ENCODE results near the gene ASB13. TPM values are rescaled to one million over a fixed set of nuclear protein-coding genes. Genes with fewer than 3 reads are reported as not detected.
"Not testable (repeated sequence)": the region's sequence is repeated elsewhere in the genome, so short reads cannot be mapped to it uniquely, and the experiment has no call there.

The ASB13 gene
- total RNA-seq, 1 donor from 2014 or later = 10.2 TPM

DNA sequence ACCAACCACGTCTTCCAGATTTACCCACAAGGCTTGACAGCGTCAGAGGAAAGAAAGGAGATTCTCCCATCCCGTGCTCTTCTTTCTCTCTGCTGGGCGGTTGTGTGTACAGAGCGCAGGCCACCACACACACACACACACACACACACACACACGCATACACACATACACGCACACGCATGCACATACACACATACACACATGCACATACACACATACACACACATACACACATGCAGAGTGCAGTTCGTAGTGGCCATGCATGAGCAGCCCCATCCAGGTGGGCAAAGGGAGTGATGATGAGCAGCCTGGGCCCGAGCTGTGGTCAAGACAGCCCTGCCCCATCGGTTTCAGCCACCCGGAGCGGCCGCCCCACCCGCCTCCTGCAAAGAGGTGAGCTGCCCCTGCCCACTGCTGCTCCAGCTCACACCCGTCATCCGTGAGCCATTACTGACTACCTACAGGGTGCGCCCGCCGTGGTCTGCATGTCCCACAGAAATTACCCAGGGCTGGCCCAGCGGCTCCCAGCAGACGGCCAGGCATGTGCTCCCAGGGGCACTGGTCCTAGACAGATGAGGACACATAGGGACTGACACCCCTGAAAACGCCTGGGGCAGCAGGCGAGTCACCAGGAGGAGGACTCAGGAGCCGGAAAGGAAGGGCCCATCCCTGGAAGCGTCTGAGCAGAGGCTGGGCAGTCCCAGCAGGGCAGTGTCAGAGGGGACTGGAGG is 69.6 kb downstream of the ASB13 start:
- intact Hi-C loops (cut with DNase I) = no loop called here
- no peak for DNase-seq (ENCODE audit: low spot score)

DNA sequence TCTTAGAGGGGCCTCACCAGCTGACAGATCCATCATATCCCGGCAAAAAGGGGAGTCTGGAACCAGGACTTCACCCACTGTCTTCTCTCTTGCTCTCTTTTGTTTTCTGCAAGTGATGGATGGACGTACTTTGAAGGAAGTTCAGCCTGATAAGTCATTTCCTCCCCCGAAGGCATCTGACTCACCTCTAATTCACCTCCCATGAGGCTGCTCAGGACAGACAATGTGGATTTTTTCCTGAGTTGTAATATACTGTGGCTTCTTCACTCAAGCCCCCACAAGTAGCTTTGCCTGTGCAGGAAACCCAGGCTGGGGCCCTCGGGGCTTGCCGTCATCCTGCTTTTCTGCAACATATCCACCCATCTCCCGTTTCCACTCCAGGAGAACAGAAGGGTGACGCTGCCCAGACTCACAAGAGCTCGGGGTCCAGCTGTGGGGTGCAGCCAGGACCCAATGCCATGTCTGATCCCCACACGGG is 70.4 kb downstream of the ASB13 start:
- DNase-seq (ENCODE audit: low spot score) = no peak
- intact Hi-C loops (cut with DNase I) = no loop called here

GRCh38 chr10:5595591-5595990 is 70.8 kb downstream of the ASB13 start:
- intact Hi-C loops (cut with DNase I) = no loop called here
- DNase-seq (ENCODE audit: low spot score) = no peak

DNA sequence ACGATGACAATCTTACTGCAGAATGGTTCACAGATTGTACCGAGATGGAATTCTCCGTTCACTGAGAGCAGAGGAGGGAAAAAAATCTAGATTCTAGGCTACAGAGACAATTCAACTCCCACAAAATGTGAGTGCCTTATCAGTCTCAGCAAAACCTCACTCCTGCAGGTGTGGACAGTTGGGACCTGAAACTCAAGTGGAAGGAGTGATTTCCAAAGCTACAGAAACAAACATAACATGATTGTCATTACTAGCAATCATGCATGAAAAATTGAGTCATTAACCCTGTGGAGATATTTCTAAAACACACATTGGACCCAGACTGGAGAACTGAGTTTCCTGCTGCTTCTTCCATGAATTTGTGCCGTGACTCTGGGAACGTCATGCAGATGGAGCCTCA is 71.3 kb downstream of the ASB13 start:
- no peak for DNase-seq (ENCODE audit: low spot score)
- intact Hi-C loops (cut with DNase I) = no loop called here

DNA sequence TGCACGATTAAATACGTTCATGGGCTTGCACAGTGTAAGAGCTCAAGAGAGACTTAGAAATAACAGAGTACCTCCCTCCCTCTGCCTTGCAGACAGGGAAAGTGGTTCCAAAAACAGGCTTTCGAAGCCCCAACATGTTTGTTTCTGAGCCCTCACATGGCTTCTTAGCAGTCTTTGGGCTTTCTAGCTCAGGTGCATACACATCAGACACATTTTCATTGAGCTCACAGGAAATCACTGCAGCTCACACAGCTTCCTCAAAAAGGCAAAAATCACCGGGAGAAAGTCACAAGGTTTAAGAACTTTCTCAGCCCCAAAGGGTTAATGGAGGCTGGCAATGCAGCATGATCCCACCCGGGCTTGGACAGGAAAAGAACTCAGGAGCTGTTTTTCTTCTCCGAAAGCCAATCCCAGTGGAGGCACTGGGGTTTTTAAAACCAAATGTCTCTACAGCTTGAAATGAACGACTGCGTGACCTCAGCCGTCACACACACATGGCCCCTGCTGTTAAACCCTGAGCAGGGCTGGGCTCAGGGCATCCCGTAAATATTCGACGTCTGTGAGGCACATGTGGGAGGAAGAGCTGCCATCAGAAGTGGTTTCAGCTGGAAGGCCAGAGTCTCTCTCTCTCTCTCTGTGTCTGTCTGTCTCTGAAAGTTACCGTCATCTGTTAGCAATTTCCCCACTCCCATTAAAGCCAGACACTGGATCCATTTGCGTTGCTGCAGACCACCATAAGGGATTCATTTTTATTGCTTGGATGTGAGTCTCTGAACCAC is 71.9 kb downstream of the ASB13 start:
- intact Hi-C loops (cut with DNase I) = no loop called here
- DNase-seq (ENCODE audit: low spot score) = no peak

DNA sequence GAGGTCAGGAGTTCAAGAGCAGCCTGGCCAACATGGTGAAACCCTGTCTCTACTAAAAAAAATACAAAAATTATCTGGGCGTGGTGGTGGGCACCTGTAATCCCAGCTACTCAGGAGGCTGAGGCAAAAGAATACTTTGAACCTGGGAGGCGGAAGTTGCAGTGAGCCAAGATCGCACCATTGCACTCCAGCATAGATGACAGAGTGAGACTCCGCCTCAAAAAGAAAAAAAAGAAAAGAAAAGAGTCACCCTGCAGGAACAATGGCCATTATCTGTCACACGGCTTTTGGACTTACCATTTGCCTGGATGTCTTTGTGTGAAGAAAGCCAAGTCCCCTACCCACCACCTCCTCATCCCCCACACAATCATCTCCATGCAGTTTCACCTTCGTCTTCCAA is 73.0 kb downstream of the ASB13 start:
- DNase-seq (ENCODE audit: low spot score); intact Hi-C loops (cut with DNase I): not testable (repeated sequence)

DNA sequence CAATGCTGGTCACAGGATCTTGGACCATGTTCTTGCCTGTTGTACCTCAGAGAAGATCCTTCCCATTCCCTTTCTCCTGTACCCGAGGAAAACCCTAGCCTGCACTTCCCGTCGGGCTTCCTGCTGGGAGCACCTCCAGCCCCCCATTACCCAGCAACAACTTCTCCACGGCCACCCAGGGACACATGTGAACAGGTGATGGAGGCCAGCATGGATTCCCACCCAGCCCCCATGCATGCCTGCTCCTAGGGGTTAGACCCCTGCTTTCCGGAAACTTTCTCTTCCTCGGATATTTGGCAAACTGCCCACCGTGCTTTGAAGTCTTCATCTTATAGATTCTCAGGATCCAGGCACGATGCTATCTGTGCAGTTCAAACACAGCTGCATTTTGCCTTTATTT is 74.3 kb downstream of the ASB13 start:
- no peak for DNase-seq (ENCODE audit: low spot score)
- intact Hi-C loops (cut with DNase I) = no loop called here

DNA sequence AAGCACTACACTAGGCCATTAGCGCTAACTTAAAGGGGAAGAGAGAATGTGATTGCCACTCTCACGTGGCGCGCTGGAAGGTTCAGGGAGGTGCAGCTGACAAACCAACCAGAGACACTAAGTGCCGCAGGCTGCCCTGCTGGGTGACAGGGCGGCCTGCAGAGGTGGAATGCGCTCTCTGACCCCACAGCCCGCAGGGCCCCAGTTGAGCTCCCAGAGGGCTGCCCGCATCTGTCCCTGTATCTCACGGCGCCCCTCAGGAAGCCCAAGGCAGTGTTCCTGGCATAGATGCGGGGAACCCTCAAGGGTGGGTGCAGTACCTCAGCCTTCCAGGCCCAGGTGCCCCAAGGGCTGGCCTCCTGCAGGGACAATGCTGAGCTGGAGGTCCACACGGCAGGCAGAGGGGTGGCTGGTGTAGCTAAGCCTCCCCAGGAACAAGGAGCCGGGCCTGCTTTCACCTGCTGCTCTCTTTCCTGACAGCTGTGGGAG is 75.0 kb downstream of the ASB13 start:
- DNase-seq (ENCODE audit: low spot score) = no peak
- intact Hi-C loops (cut with DNase I) = no loop called here

GRCh38 chr10:5590816-5591215 is 75.6 kb downstream of the ASB13 start:
- no peak for DNase-seq (ENCODE audit: low spot score)
- intact Hi-C loops (cut with DNase I) = no loop called here

GRCh38 chr10:5589661-5590511 is 76.5 kb downstream of the ASB13 start:
- DNase-seq (ENCODE audit: low spot score) = no peak
- intact Hi-C loops (cut with DNase I) = loop anchor here (5.0 kb wide), 1 partner anchor 43 kb away; no protein-coding TSS in a partner anchor

GRCh38 chr10:5589011-5589660 is 77.3 kb downstream of the ASB13 start:
- DNase-seq (ENCODE audit: low spot score) = no peak
- intact Hi-C loops (cut with DNase I) = loop anchor here (5.0 kb wide), 1 partner anchor 42 kb away; no protein-coding TSS in a partner anchor

Other genes with a start within 250 kb of the ASB13 start
- gene CALML5, start 167.0 kb downstream of the ASB13 start, total RNA-seq = not detected
- not detected for gene CALML3, start 141.6 kb downstream of the ASB13 start, total RNA-seq
- gene TASOR2, start 18.2 kb upstream of the ASB13 start, total RNA-seq = 38.8 TPM
- 107 TPM for gene GDI2, start 146.8 kb upstream of the ASB13 start, total RNA-seq
- gene ANKRD16, start 223.3 kb upstream of the ASB13 start, total RNA-seq = 3.9 TPM
- 73.8 TPM for gene FBH1, start 223.6 kb upstream of the ASB13 start, total RNA-seq

Measured in cardiac septum (tissue), 1 donor.